ENCODE measurements around the gene DOC2A.
A peak's percentile ranks its signal among the peaks of the same experiment; 100 is the strongest.

The DOC2A gene

DNA sequence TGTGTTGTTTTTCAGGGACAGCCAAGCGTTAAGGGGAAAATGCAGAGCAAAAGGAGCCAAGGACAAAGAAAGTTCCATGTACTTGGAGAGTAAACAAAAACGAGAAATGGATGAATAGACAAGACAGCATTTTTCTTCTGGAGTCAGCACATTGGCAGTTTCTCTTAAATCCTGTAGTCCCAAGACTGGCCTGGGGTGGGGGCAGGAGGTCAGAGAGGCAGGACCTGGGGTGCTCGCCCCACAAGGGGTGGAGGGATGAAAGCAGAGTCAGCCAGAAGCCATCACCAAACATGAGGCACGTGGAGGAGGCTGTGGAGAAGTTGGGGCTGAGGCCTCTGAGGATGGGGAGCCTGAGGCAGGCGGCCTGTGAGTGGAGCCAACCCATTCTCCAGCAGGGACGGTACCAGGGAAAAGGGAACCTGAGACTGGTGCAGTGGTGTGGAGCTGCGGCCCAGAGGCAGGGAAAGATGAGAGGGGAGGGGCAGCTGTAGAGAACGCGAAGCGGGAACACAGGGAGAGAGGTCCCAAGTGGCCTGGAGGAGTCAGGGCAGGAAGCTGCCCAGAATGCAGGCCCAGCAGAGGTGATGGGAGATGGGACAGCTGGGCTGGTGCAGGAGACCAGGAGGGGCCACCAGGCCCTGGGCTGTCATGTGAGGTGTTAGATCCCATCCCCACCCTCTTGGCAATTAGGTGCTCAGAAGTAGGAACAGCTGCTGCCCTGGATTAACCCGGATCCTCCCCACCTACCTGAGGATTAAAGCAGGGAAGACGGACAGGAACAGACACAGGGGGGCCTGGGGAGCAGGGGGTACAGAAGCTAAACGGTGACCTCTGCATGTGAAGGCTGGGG is 17.0 kb upstream of the DOC2A start:
- Histone ChIP-seq H3K4me1 (ENCODE audit: control insufficient read depth, insufficient read depth, low read length) (no peaks in the 10 kb centered on the region), H3K4me3 (ENCODE audit: low read depth, low read length) (no peak overlapping the region), H3K9me3 (ENCODE audit: control insufficient read depth, insufficient read depth, low read depth, low read length) (no peaks in the 10 kb centered on the region), H3K36me3 (ENCODE audit: control insufficient read depth in 2 of 2, insufficient read depth in 1 of 2, low read length in 2 of 2) (no peaks in the 10 kb centered on the region), H3K27ac (ENCODE audit: extremely low read depth, low read depth, low read length) (no peak overlapping the region)
- CTCF ChIA-PET, result interaction anchor here (0.5 to 0.6 kb wide), 3 partner anchors 185 to 337 kb away, joined by 3 to 4 read pairs (median 3); no protein-coding TSS in a partner anchor
- POLR2A ChIA-PET, result interaction anchor here (0.6 kb wide), 1 partner anchor 502 kb away, joined by 3 read pairs; no protein-coding TSS in a partner anchor
- TF ChIP-seq, protein P1, sequence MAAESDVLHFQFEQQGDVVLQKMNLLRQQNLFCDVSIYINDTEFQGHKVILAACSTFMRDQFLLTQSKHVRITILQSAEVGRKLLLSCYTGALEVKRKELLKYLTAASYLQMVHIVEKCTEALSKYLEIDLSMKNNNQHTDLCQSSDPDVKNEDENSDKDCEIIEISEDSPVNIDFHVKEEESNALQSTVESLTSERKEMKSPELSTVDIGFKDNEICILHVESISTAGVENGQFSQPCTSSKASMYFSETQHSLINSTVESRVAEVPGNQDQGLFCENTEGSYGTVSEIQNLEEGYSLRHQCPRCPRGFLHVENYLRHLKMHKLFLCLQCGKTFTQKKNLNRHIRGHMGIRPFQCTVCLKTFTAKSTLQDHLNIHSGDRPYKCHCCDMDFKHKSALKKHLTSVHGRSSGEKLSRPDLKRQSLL (tag by site-specific recombination; IDR thresholded peaks at IDR 0.05), result no peak
- TF ChIP-seq ZNF548 (tag by site-specific recombination; IDR thresholded peaks at IDR 0.05), result no peak
- TF ChIP-seq ZNF426 (tag by site-specific recombination; IDR thresholded peaks at IDR 0.05), result no peak
- TF ChIP-seq, protein P2, sequence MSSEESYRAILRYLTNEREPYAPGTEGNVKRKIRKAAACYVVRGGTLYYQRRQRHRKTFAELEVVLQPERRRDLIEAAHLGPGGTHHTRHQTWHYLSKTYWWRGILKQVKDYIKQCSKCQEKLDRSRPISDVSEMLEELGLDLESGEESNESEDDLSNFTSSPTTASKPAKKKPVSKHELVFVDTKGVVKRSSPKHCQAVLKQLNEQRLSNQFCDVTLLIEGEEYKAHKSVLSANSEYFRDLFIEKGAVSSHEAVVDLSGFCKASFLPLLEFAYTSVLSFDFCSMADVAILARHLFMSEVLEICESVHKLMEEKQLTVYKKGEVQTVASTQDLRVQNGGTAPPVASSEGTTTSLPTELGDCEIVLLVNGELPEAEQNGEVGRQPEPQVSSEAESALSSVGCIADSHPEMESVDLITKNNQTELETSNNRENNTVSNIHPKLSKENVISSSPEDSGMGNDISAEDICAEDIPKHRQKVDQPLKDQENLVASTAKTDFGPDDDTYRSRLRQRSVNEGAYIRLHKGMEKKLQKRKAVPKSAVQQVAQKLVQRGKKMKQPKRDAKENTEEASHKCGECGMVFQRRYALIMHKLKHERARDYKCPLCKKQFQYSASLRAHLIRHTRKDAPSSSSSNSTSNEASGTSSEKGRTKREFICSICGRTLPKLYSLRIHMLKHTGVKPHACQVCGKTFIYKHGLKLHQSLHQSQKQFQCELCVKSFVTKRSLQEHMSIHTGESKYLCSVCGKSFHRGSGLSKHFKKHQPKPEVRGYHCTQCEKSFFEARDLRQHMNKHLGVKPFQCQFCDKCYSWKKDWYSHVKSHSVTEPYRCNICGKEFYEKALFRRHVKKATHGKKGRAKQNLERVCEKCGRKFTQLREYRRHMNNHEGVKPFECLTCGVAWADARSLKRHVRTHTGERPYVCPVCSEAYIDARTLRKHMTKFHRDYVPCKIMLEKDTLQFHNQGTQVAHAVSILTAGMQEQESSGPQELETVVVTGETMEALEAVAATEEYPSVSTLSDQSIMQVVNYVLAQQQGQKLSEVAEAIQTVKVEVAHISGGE (tag by site-specific recombination; conservative IDR thresholded peaks at IDR 0.05; ENCODE audit: low read depth), result no peak
- TF ChIP-seq KLF1 (tag by site-specific recombination; IDR thresholded peaks at IDR 0.05), result peak; percentile 75
- no peak for TF ChIP-seq ZNF623 (tag by site-specific recombination; IDR thresholded peaks at IDR 0.05)
- TF ChIP-seq HOXD13 (CRISPR knock-in tag; IDR thresholded peaks at IDR 0.05; ENCODE audit: borderline replicate concordance), result no peak
- TF ChIP-seq ZNF561 (tag by site-specific recombination; IDR thresholded peaks at IDR 0.05; ENCODE audit: borderline replicate concordance), result no peak
- 0 out of 2 replicates have a peak, but pooled peaks have one; percentile 38 for TF ChIP-seq ZNF600 (tag by site-specific recombination; IDR thresholded peaks at IDR 0.05)
- TF ChIP-seq, protein P3, sequence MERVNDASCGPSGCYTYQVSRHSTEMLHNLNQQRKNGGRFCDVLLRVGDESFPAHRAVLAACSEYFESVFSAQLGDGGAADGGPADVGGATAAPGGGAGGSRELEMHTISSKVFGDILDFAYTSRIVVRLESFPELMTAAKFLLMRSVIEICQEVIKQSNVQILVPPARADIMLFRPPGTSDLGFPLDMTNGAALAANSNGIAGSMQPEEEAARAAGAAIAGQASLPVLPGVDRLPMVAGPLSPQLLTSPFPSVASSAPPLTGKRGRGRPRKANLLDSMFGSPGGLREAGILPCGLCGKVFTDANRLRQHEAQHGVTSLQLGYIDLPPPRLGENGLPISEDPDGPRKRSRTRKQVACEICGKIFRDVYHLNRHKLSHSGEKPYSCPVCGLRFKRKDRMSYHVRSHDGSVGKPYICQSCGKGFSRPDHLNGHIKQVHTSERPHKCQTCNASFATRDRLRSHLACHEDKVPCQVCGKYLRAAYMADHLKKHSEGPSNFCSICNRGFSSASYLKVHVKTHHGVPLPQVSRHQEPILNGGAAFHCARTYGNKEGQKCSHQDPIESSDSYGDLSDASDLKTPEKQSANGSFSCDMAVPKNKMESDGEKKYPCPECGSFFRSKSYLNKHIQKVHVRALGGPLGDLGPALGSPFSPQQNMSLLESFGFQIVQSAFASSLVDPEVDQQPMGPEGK (tag by site-specific recombination; IDR thresholded peaks at IDR 0.05), result peak; percentile 18; the same call in 1 of the 2 replicates
- no peak for TF ChIP-seq ZNF354C (tag by site-specific recombination; IDR thresholded peaks at IDR 0.05; ENCODE audit: borderline replicate concordance, low read depth)
- TF ChIP-seq ZNF350 (tag by site-specific recombination; IDR thresholded peaks at IDR 0.05), result no peak
- TF ChIP-seq ZNF473 (tag by site-specific recombination; IDR thresholded peaks at IDR 0.05), result no peak
- peak; percentile 13; the same call in 1 of the 2 replicates for TF ChIP-seq SP2 (tag by site-specific recombination; IDR thresholded peaks at IDR 0.05)
- no peak for TF ChIP-seq ZNF670 (tag by site-specific recombination; IDR thresholded peaks at IDR 0.05; ENCODE audit: low read depth)
- TF ChIP-seq ZSCAN23 (tag by site-specific recombination; IDR thresholded peaks at IDR 0.05), result no peak
- no peak for TF ChIP-seq ZNF560 (tag by site-specific recombination; IDR thresholded peaks at IDR 0.05; ENCODE audit: borderline replicate concordance)
- no peak for TF ChIP-seq ZNF558 (tag by site-specific recombination; IDR thresholded peaks at IDR 0.05)
